Lung (tissue), 12 donors: ENCODE data around the gene FAM209B. TPM values are rescaled to one million over a fixed set of nuclear protein-coding genes. Genes with fewer than 3 reads are reported as not detected.

ENCODE experiments used
- ATAC-seq: fragments of 200-7000 bp; cut with Tn5 transposase; one replicate; pipeline ENCODE4 v1.9.1; 2020; ENCODE audit warnings: moderate number of reproducible peaks; ENCODE audit not compliant: insufficient read depth, low FRiP score
- DNase-seq, 3 donors: peaks; one replicate each; pipeline ENCODE4 v3.0.0-alpha.2; 2013 to 2017
- H3K27ac ChIP-seq, 2 donors: one replicate each; pipeline ENCODE4 v1.5.1; 2013; ENCODE audit warnings: mild to moderate bottlenecking in 2 of 2, moderate library complexity in 2 of 2, control low read depth in 1 of 2, inconsistent platforms in 1 of 2, low read depth in 1 of 2, low read length in 1 of 2
- H3K27me3 ChIP-seq, 3 donors: one replicate each; pipeline ENCODE4 v1.5.1; 2013; ENCODE audit warnings: low read length in 2 of 3; ENCODE audit not compliant: control insufficient read depth in 3 of 3, insufficient read depth in 3 of 3
- H3K36me3 ChIP-seq, 4 donors: one replicate each; pipeline ENCODE4 v1.5.1; 2013; ENCODE audit warnings: low read length in 4 of 4, mild to moderate bottlenecking in 1 of 4, moderate library complexity in 1 of 4; ENCODE audit not compliant: control insufficient read depth in 4 of 4, insufficient read depth in 4 of 4
- H3K4me1 ChIP-seq, 5 donors: one replicate each; pipeline ENCODE4 v1.5.1; 2013; ENCODE audit warnings: low read length in 5 of 5, mild to moderate bottlenecking in 2 of 5, moderate library complexity in 1 of 5; ENCODE audit not compliant: control insufficient read depth in 5 of 5, insufficient read depth in 5 of 5
- H3K4me3 ChIP-seq: one replicate; pipeline ENCODE4 v1.5.1; 2013; ENCODE audit warnings: mild to moderate bottlenecking, control low read depth, moderate library complexity
- H3K9ac ChIP-seq, 2 donors: one replicate each; pipeline ENCODE4 v1.5.1; 2013; ENCODE audit warnings: low read length in 2 of 2, control low read depth in 1 of 2; ENCODE audit not compliant: insufficient read depth in 1 of 2
- H3K9me3 ChIP-seq, 4 donors: one replicate each; pipeline ENCODE4 v1.5.1; 2013; ENCODE audit warnings: low read length in 3 of 4, mild to moderate bottlenecking in 1 of 4, moderate library complexity in 1 of 4; ENCODE audit not compliant: control insufficient read depth in 4 of 4, insufficient read depth in 3 of 4
- WGBS, 2 donors: extraction: QIAGEN DNeasy Blood & Tissue Kit; methylation state at CpG; one replicate each; pipeline ENCODE4 v1.1.7; 2013; 5-methylcytosine and 5-hydroxymethylcytosine counted together
- polyA plus RNA-seq, 2 donors: library from polyadenylated mRNA; stranded (reverse); fragments of 200-250 nt; gene quantifications; one replicate each; pipeline ENCODE4 v1.2.1, GENCODE V29; 2013
- total RNA-seq, 2 donors: library from RNA; depleted of rRNA in 1 of 2; stranded (reverse); fragments of >200 nt in 1 of 2; gene quantifications; one replicate each; pipeline ENCODE4 v1.2.1, GENCODE V29; 2014 to 2021
- TF ChIP-seq, protein P1 (sequence below): IDR thresholded peaks from 2 replicates; pipeline ENCODE4 v1.5.1; 2012; ENCODE audit warnings: mild to moderate bottlenecking; ENCODE audit errors: control extremely low read depth, extremely low read depth
- donor health status: control.
- donor health status: control.
- donor health status: Bipolar disorder and iron deficiency.
- donor health status: healthy.
- donor health status: DM: yes; HTN: yes; CAD: no.

FAM209B gene
- total and polyA plus RNA-seq, 4 donors, result 0.55 to 1.3 (median 0.64) TPM; not detected in 1

DNA sequence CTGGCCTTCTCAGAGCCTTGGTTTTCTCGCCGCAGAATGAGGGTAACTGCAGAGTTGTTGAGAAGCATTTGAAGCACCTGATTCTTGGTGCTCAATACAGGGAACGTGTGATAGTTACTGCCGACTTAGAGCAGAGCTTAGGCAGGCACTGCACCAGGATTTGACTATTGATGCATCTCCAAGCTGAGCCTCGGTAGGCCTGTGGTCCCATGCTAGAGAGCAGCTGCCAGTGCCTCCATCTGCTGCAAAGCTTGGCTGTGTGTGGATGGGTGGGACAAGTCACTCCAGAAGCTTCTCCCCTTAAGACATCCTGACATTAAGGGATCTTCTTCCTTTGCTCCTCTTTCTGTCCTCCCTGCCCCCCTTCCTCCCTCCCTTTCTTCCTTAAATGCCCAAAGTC is 40.9 kb downstream of the FAM209B start:
- H3K27me3 ChIP-seq, result no peaks in the 10 kb centered on the region
- no peak overlapping the region for H3K9ac ChIP-seq
- WGBS, 2 donors, result 86 to 95% methylated on average over 5 of the region's 5 CpGs
- no peak overlapping the region for H3K4me3 ChIP-seq
- H3K4me1 ChIP-seq, result peaks cover 0 to 5% (median 0%) of the 10 kb centered on the region in 5 donors
- ATAC-seq (no peak), DNase-seq (no peak)
- H3K9me3 ChIP-seq, result no peaks in the 10 kb centered on the region
- TF ChIP-seq, protein P1, sequence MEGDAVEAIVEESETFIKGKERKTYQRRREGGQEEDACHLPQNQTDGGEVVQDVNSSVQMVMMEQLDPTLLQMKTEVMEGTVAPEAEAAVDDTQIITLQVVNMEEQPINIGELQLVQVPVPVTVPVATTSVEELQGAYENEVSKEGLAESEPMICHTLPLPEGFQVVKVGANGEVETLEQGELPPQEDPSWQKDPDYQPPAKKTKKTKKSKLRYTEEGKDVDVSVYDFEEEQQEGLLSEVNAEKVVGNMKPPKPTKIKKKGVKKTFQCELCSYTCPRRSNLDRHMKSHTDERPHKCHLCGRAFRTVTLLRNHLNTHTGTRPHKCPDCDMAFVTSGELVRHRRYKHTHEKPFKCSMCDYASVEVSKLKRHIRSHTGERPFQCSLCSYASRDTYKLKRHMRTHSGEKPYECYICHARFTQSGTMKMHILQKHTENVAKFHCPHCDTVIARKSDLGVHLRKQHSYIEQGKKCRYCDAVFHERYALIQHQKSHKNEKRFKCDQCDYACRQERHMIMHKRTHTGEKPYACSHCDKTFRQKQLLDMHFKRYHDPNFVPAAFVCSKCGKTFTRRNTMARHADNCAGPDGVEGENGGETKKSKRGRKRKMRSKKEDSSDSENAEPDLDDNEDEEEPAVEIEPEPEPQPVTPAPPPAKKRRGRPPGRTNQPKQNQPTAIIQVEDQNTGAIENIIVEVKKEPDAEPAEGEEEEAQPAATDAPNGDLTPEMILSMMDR, result no peak
- H3K36me3 ChIP-seq, result no peaks in the 10 kb centered on the region
- no peak overlapping the region for H3K27ac ChIP-seq

DNA sequence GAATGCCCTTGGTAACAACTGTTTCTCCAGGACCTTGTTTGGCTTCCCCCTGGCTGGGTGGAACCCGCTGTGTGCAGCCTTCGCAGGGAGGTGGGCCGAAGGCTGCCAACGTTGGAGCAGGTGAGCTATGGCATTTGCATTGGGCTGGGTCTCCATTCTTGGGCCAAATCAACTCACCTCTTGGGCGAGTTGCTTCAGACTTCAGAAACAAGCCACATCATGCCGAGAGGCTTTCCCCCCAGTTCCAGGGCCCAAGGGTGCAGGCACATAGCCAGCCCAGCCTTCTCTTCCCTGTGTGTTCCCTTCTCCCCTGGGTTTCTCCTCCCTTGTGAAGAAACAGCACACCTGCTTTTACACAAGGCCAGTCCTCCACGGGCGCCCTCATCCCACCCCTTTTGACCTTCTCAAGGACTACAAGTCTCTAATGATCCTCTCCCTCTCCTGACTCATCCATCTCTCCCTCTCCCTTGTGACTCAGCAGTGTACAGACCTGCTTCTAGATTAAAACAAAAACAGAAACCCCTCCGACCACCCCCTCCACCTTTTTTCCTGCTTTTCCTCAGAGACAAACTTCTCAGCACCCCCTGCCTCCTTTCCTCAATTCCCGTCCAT is 41.6 kb downstream of the FAM209B start:
- H3K4me1 ChIP-seq, result peaks cover 0 to 5% (median 0%) of the 10 kb centered on the region in 5 donors
- no peaks in the 10 kb centered on the region for H3K36me3 ChIP-seq
- no peak overlapping the region for H3K4me3 ChIP-seq
- H3K9me3 ChIP-seq, result no peaks in the 10 kb centered on the region
- ATAC-seq, result no peak
- no peaks in the 10 kb centered on the region for H3K27me3 ChIP-seq
- DNase-seq, result no peak
- no peak overlapping the region for H3K27ac ChIP-seq
- 75 to 82% methylated on average over 10 of the region's 10 CpGs for WGBS, 2 donors
- H3K9ac ChIP-seq, result no peak overlapping the region
- TF ChIP-seq, protein P1, result no peak

DNA sequence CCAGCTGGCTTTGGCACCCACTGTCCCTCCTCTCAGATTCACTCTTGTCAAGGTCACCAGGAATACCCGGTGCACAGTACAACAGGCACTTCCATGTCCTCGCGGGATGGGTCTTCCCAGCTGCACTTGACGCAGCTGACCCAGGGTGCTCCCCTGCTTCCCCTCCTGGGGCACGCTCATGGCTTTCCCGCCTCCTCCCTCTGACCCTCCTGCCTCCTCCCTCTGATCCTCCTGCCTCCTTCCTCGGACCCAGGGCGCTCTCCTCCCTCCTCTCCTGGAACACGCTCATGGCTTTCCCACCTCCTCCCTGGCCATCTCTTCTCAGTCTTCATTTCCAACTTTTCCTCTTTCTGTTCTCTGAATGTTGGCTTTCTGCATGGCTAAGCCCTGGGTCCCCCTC is 42.1 kb downstream of the FAM209B start:
- Histone ChIP-seq H3K36me3 (no peaks in the 10 kb centered on the region), H3K9ac (no peak overlapping the region), H3K4me1 (peaks cover 0 to 5% (median 0%) of the 10 kb centered on the region in 5 donors), H3K27ac (no peak overlapping the region), H3K9me3 (no peaks in the 10 kb centered on the region), H3K4me3 (no peak overlapping the region), H3K27me3 (no peaks in the 10 kb centered on the region)
- DNase-seq (no peak), ATAC-seq (no peak)
- 82 to 83% methylated on average over 9 of the region's 9 CpGs for WGBS, 2 donors
- TF ChIP-seq, protein P1, result no peak

DNA sequence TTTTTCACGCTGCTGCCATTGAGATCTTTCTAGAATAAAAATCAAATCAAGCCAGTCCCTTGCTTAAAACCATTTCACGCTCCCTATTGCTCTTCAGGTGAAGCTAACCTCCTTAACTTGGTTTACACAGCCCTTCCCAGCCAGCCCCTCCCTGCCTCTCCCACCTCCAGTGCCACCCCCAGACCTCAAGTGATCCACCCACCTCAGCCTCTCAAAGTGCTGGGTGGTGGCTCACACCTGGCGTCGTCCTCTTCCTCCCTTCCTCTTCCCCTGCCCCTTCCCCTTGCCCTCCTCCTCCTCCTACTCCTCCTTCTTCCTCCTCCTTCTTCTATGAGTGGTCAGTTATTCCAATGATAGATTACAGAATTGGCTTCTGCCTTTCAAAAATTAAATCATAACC is 42.9 kb downstream of the FAM209B start:
- ATAC-seq (no peak), DNase-seq (no peak)
- no peaks in the 10 kb centered on the region for H3K36me3 ChIP-seq
- 46 to 50% methylated on average over 4 of the region's 4 CpGs for WGBS, 2 donors
- H3K4me3 ChIP-seq, result no peak overlapping the region
- TF ChIP-seq, protein P1, result no peak
- no peaks in the 10 kb centered on the region for H3K27me3 ChIP-seq
- H3K4me1 ChIP-seq, result peaks cover 0 to 5% (median 0%) of the 10 kb centered on the region in 5 donors
- H3K9ac ChIP-seq, result no peak overlapping the region
- no peaks in the 10 kb centered on the region for H3K9me3 ChIP-seq
- no peak overlapping the region for H3K27ac ChIP-seq
